HG03460 (cell line): ENCODE measurements around the gene UGT2B11.
"Not testable (repeated sequence)": the region's sequence is repeated elsewhere in the genome, so short reads cannot be mapped to it uniquely, and the experiment has no call there.

Experiments
- ATAC-seq: cut with Tn5 transposase; IDR thresholded peaks from one replicate; pipeline ENCODE4 v1.9.1; 2021; ENCODE audit not compliant: unreplicated experiment

The UGT2B11 gene

DNA sequence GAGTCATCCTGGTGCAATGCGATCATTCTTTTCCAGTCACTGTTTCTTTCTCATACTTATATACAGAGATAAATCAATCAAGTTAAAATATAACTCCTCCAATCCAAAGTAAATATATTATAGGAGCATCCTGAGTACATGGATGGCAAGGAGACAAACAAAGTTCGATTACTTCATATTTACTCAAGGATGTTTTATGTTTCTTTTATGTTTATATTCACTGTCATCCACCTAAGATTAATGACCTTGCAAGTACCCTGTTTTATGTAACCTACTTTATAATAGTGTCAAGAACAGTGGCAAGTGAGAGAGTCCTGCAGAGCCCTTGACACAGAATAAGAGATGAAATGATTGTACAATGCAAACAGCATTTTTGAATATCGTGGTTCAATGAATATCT lies at the start of gene UGT2B11:
UGT2B11 (minus strand) TSS at position 33 of the 400 bp plus-strand sequence; CDS start at position 7, 26 bp downstream.
- no peak for ATAC-seq

DNA sequence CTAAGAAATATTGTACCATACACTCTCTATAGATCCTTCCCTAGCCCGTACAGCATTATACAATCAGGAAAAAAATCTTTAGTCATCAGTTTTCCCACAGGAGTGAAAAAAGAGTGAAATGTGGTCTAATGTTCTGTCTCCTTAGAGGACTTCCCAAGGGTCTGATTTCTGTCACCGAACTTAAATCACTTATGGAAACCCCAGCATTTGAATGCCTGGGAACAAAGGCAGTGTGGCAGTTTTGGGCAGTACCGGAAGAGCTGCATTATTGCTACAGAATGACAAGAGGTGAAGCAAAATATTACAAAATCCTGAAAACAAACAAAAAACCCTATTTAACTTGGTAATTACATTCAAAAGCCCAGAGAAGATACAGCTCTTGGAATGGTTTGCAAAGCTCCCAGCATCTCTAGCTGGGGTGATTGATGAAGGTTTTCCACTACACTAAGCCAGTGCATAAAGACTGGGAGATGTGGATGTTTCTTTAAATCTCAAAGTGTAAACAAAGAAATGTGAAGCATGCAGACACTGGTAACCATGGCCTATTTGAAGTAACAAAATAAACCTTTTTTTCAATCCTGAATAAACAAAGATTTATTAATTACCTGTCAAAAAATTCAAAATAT lies 38.7 kb upstream of the UGT2B11 start:
- ATAC-seq: not testable (repeated sequence)

DNA sequence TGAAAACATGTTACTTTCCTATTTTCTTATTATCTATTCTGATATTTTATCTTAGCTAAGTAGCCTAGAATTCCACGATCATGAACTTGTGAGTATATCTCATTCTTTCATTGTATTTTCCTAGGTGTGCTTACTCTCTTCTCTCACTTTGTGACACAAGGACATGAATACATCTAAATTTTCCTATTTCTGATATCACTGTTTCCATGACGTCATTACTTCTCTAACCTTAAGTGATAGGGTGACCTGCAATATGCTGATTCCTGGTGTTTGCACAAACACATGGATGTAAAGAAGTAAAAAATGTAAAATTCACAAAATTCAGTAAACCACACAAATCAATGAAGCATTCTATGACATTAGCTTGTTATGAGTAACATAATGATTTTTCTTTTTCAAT lies 36.3 kb upstream of the UGT2B11 start:
- not testable (repeated sequence) for ATAC-seq

DNA sequence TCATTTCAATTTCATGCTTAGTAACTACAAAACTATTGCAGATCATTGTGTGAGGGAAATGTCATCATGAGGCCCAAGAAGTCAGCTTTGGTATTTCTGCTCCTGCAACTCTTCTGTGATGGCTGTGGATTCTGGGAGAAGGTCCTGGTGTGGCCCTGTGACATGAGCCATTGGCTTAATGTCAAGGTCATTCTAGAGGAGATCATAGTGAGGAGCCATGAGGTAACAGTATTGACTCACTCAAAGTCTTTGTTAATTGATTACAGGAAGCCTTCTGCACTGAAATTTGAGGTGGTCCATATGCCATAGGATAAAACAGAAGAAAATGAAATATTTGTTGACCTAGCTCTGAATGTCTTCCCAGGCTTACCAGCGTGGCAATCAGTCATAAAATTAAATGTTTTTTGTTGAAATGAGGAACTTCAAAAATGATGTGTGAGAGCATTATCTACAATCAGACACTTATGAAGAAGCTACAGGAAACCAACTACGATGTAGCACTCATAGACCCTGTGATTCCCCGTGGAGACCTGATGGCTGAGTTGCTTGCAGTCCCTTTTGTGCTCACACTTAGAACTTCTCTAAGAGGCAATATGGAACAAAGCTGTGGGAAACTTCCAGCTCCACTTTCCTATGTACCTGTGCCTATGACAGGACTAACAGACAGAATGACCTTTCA lies 28.2 kb upstream of the UGT2B11 start:
- not testable (repeated sequence) for ATAC-seq

DNA sequence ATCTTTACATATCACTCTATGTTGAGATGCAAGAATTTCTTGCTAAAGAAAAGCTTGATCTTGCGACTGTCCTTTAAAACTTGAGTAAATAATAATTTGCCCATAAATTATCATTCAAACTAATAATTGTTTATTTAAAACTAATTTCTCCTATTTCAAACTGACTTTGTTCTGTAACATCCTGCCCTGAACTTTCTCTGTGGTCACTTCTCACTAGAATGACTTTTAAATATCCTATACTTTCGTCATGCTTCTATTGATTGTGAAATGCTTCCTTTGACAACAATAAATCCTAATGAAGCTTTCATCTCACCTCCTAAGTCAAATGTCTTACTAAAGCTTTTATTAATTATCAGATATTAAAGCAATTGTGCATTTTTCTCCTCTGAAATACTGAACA lies 27.2 kb upstream of the UGT2B11 start:
- ATAC-seq: not testable (repeated sequence)

DNA sequence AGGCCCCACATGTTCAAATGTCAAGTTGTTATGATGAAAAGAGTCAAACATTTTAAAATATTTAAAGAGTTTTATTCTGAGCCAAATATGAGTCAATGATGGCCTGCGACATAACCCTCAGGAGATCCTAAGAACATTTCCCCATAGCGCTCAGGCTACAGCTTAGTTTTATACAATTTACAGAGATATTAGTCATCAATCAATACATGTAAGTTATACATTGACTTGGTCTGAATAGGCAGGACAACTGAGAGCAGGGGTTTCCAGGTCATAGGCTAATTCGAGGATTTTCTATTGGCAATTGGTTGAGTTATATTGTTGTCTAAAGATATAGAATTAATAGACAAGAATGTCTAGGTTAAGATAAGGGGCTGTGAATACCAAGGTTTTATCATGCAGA lies 26.2 kb upstream of the UGT2B11 start:
- not testable (repeated sequence) for ATAC-seq

DNA sequence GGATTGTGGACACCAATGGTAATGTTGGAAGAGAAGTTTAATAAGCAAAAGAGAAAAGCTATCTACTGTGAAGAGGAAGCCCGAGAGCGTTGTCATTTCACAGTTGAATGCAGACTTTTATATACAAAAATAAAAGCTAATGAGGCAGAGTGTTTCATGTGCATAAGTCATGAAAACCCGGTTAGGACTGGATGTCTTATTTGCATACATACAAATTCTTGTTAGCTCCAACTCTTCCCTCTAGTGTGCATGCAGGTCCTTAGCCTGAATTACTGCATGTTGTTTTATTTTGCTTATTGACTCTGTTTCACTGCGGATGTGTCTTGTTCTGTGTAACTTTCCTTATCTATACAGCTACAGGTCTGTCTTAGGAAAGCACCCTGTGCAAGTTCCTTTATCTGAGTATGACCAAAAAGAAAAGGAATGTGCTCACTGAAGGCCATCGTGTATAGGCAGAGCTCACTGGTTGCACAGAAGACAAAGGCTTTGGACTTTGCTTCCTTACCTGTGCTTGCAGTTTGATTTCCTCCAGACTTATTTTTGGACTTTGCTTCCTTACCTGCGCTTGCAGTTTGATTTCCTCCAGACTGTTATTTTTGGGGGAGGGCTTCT lies 25.1 kb upstream of the UGT2B11 start:
- no peak for ATAC-seq

DNA sequence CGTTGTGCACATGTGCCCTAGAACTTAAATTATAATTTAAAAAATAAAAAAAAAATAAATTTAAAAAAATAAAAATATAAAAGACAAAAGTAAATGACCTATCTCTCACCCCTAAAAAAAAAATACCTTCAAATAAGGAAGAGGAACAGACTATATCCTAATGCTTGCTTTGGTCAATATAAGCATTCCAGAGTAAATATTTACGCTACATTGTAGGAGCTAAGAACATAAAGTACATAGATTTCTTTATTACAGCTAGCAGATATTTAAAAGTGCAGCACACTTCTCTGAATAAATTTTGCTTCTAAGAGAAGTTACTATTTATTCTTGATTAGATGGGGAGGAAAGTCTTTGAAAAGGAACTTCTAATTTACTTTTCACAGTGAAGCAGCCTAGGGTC lies 24.5 kb upstream of the UGT2B11 start:
- no peak for ATAC-seq

DNA sequence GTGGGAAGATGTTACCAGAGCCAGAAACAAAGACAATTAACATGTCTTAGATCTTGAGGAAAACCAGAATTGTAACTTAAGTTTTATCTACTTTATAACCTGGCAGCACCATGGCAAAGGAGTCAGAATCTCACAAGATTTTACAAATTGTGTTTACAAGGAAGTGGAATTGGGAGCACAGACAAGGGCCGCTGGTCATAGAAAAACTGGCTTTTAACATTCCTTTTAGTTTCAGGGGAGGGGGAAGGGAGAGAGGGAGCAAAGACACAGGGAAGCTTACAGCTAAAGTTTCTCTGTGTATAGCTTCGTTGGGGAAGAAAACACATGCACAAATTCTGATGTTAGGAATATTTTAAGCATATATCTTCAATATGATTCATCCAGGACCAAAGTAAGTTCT lies 10.3 kb upstream of the UGT2B11 start:
- no peak for ATAC-seq

DNA sequence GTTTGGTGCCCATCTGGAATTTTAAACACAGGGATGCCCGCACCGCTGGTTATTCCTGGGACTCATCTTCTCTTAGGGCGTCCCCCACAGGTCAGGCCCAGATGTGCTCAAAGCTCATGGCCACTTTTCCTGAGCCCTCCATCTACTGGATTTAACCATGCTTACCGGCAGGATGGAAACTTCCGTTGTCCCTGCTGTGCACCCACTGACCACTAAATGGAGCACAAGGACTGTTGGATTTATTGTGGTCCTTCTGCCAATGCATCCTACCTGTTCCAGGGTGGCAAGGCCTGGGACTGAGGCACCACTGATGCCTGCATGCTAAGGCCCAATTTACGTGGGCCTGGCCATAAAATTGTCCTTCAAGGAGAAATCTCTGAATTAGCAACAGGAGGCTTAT lies 8.7 kb upstream of the UGT2B11 start:
- not testable (repeated sequence) for ATAC-seq

DNA sequence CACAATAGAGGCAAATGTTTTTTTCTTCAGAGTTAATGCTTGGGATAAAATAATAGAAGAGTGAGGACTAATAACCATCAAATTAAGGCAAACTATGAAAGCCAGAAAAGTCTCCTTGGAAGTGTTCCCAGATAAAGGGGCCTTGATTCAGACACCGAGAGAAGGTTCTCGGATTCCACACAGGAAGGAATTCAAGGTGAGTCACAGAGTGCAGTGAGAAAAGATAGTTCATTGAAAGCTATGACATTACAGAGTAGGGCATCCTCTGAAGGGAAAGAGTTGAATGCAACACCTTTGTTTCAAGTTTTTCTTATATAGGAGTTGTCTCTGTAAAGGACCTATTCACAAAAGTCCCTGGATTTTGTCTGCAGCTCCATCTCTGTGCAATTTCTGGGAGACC lies 3.9 kb upstream of the UGT2B11 start:
- not testable (repeated sequence) for ATAC-seq

DNA sequence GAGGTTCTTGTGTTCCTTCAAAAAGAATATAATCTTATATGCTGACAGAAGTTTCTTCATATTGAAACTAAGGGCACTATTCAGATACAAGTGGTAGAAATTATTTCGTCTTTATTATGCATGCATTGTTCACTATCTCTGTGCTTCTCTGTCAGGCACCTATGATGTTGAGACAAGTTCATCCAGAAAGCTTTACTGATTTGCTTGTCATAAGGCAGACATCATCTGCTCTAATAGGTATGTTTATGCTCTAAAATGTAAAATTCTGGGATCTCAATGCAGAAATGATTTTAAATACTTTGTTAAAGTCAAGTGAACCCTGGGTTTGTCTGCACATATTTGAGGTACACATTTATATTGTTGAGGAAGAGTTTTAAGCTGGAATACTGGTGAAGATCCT lies 3.6 kb downstream of the UGT2B11 start:
- no peak for ATAC-seq

DNA sequence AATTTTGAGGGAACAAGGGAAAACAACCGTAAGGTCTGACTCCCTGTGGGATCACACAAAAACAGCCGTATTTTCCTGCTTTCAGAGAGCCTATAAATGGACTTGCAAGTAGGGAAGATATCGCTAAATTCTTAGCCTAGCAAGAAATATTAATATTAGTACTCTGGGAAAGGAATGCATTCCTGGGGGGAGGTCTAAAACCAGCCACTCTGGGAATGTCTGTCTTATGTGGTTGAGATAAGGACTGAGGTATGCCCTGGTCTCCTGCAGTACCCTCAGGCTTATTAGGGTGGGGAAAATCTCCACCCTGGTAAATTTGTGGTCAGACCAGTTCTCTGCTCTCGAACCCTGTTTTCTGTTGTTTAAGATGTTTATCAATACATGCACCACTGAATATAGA lies 16.0 kb downstream of the UGT2B11 start:
- not testable (repeated sequence) for ATAC-seq

DNA sequence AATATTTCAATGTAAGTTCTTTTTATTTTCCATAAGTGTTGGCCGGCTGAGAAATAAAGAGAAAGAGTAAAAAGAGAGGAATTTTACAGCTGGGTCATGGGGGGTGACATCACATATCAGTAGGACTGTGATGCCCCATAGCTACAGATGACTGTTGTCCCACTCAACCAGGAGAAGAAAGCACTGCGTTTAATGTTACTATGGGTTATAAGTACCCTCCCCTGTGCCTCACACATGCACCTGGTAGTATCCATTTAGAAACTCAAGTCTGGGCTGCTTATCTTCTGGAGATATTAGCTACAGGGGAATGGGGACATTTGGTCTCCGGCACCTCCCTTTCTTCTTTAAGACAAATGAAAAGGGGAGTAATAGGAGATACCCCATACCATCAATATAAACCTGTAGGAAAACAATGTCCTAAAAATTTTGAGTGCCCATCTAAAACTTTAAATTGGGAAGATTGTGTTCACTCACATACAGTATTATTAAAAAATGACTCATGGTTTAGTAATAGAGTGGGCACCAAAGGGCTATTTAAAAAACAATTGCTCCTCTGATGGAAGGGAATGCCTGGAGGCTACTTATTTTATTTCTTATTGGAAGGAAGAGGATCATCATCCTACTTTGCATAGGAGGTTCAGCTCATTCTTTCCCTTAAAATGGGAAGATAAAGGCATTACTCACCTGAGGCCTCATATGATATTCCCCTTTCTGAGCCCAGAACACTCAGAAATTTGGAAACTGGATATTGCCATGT lies 18.2 kb downstream of the UGT2B11 start:
- ATAC-seq: no peak

DNA sequence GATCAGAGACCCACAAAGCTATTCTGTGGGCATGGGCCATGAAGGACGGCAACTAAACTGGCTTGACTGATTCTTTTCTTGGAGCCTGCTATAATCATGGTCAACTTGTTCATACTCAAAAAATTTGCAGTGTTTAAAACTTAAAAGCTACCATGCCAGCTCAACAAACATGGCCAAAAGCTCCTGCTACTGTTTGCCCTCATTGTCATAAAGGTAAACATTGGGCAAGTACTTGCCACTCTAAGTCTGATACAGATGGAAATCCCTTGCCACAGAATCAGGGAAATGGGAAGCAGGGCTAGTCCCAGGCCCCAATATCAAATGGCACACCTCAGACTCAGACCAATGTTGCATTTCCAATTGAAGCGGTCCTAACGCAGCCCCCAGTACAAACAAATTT lies 20.4 kb downstream of the UGT2B11 start:
- no peak for ATAC-seq

DNA sequence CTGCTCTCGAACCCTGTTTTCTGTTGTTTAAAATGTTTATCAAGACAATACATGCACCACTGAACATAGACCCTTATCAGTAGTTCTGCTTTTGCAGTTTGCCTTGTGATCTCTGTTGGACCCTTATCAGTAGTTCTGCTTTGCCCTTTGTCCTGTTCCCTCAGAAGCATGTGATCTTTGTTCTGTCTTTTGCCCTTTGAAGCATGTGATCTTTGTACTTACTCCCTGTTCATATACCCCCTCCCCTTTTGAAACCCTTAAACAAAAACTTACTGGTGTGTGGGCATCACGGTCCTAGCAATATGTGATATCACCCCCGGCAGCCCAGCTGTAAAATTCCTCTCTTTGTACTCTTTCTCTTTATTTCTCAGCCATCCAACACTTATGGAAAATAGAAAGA lies 22.6 kb downstream of the UGT2B11 start:
- ATAC-seq: not testable (repeated sequence)

DNA sequence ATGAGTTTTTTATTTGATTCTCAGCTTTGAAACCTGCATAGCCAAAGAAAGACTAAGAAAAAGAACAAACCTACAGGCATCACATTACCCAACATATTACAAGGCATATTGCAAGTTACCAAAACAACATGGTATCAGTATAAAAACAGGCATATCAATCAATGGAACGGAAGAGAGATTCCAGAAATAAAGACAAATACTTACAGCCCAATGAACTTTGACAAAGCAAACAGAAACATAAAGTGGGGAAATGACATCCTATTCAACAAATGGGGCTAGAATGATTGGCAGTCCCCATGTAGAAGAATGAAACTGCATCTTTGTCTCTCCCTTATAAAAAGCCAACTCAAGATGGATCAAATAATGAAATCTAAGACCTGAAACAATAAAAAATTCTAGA lies 23.9 kb downstream of the UGT2B11 start:
- ATAC-seq: not testable (repeated sequence)

DNA sequence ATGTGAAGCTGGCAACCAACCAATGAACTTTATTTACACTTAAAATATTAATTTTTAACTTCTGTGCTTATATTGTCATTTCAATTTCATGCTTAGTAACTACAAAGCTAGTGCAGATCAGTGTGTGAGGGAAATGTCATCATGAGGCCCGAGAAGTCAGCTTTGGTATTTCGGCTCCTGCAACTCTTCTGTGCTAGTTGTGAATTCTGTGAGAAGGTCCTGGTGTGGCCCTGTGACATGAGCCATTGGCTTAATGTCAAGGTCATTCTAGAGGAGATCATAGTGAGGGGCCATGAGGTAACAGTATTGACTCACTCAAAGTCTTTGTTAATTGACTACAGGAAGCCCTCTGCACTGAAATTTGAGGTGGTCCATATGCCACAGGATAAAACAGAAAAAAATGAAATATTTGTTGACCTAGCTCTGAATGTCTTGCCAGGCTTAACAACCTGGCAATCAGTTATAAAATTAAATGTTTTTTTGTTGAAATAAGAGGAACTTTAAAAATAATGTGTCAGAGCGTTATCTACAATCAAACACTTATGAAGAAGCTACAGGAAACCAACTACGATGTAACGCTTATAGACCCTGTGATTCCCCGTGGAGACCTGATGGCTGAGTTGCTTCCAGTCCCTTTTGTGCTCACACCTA lies 32.9 kb downstream of the UGT2B11 start:
- not testable (repeated sequence) for ATAC-seq

DNA sequence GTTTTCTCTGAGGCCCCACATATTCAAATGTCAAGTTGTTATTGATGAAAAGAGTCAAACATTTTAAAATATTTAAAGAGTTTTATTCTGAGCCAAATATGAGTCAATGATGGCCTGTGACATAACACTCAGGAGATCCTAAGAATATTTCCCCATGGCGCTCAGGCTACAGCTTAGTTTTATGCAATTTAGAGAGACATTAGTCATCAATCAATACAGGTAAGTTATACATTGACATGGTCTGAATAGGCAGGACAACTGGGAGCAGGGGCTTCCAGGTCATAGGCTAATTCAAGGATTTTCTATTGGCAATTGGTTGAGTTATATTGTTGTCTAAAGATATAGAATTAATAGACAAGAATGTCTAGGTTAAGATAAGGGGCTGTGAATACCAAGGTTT lies 34.7 kb downstream of the UGT2B11 start:
- not testable (repeated sequence) for ATAC-seq

DNA sequence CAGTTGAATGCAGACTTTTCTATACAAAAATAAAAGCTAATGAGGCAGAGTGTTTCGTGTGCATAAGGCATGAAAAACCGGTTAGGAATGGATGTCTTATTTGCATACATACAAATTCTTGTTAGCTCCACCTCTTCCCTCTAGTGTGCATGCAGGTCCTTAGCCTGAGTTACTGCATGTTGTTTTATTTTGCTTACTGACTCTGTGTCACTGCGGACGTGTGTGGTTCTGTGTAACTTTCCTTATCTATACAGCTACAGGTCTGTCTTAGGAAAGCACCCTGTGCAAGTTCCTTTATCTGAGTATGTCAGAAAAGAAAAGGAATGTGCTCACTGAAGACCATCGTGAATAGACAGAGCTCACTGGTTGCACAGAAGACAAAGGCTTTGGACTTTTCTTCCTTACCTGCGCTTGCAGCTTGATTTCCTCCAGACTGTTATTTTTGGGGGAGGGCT lies 35.8 kb downstream of the UGT2B11 start:
- ATAC-seq: not testable (repeated sequence)
